Lower lobe of right lung (tissue), 2 donors: ENCODE data around the gene AJAP1. TPM values are rescaled to one million over a fixed set of nuclear protein-coding genes. Genes with fewer than 3 reads are reported as not detected.

Source experiments
- ATAC-seq, 2 donors: fragments of 200-7000 bp; cut with Tn5 transposase; one replicate each; pipeline ENCODE4 v1.9.1; 2020 to 2022; ENCODE audit warnings: mild to moderate bottlenecking in 2 of 2, moderate library complexity in 2 of 2
- DNase-seq: peaks from one replicate; pipeline ENCODE4 v3.0.0-alpha.2; 2020
- H3K27ac ChIP-seq: fragments of 200-600 bp; one replicate; pipeline ENCODE4 v1.8.0; 2022
- H3K27me3 ChIP-seq: fragments of 200-600 bp; one replicate; pipeline ENCODE4 v1.8.0; 2022; ENCODE audit warnings: low read depth
- H3K36me3 ChIP-seq: fragments of 200-600 bp; one replicate; pipeline ENCODE4 v1.8.0; 2022; ENCODE audit warnings: mild to moderate bottlenecking
- H3K4me1 ChIP-seq: fragments of 200-600 bp; one replicate; pipeline ENCODE4 v1.8.0; 2022
- H3K4me3 ChIP-seq: fragments of 200-600 bp; one replicate; pipeline ENCODE4 v1.8.0; 2022; ENCODE audit warnings: mild to moderate bottlenecking
- H3K9me3 ChIP-seq: fragments of 200-600 bp; one replicate; pipeline ENCODE4 v1.8.0; 2022
- CTCF ChIP-seq: fragments of 200-600 bp; IDR thresholded peaks from one replicate; pipeline ENCODE4 v1.8.0; 2022; ENCODE audit warnings: antibody characterized with exemption, mild to moderate bottlenecking
- intact Hi-C: fragments of 100-400 bp; cut with DNase I; formaldehyde crosslinking; loops from one replicate; pipeline ENCODE4 v1.11.0; 2022
- total RNA-seq: library from RNA; stranded (reverse); fragmentation: NEBNext Ultra II Directional; extraction: Animal tissue kit (Norgen Biotek cat#: 25700); gene quantifications from one replicate; pipeline ENCODE4 v1.2.1, GENCODE V29; 2021
- donor health status: DM: no; HTN: yes; CAD: no; lungs with severe emphysema.

AJAP1 gene
- total RNA-seq, 1 donor from 2014 or later = 0.77 TPM

GRCh38 chr1:4830707-4831106 is 176.3 kb downstream of the AJAP1 start:
- H3K9me3 ChIP-seq = no peaks in the 10 kb centered on the region
- DNase-seq (no peak), ATAC-seq (no peak)
- no peak for TF ChIP-seq CTCF
- intact Hi-C loops = no loop called here
- no peaks in the 10 kb centered on the region for H3K27me3 ChIP-seq
- no peak overlapping the region for H3K27ac ChIP-seq
- no peaks in the 10 kb centered on the region for H3K36me3 ChIP-seq
- no peak overlapping the region for H3K4me3 ChIP-seq
- no peaks in the 10 kb centered on the region for H3K4me1 ChIP-seq

GRCh38 chr1:4836574-4836973 is 182.2 kb downstream of the AJAP1 start:
- TF ChIP-seq CTCF = no peak
- H3K27ac ChIP-seq = no peak overlapping the region
- ATAC-seq = peak in 1 of 2 donors; percentile 53
- H3K36me3 ChIP-seq = no peaks in the 10 kb centered on the region
- DNase-seq = no peak
- H3K4me3 ChIP-seq = no peak overlapping the region
- no peaks in the 10 kb centered on the region for H3K27me3 ChIP-seq
- H3K4me1 ChIP-seq = no peaks in the 10 kb centered on the region
- no peaks in the 10 kb centered on the region for H3K9me3 ChIP-seq
- intact Hi-C loops = no loop called here

DNA sequence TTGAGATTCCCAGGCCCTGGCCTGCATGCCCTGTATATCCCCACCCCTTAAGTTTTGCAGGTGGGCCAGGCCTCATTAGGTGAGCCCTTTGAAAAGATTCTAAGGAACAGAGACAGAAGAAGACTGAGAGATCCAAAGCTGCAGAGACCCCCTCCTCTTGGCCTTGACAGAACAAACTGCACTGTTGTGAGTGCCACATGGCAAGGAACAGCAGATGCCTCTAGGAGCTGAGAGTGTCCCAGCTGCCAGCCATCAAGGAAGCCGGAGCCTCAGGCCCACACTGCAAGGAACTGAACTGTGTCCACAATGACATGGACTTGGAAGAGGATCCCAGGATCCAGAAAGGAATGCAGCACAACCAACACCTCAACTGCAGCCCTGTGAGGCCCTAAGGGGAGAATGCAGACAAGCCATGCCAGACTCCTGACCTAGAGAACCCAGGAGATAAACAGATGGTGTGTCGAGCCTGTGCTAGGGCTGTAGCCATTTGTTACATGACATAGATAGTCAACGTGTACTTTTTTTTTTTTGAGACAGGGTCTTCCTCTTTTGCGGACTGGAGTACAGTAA is 182.7 kb downstream of the AJAP1 start:
- no peak overlapping the region for H3K4me3 ChIP-seq
- no peaks in the 10 kb centered on the region for H3K36me3 ChIP-seq
- no peak for DNase-seq
- no peak overlapping the region for H3K27ac ChIP-seq
- no peaks in the 10 kb centered on the region for H3K27me3 ChIP-seq
- H3K4me1 ChIP-seq = no peaks in the 10 kb centered on the region
- H3K9me3 ChIP-seq = no peaks in the 10 kb centered on the region
- no peak for TF ChIP-seq CTCF
- ATAC-seq = peak in 1 of 2 donors; percentile 30
- intact Hi-C loops = no loop called here

- Histone ChIP-seq H3K27ac (no peak overlapping the region), H3K4me1 (no peaks in the 10 kb centered on the region), H3K36me3 (no peaks in the 10 kb centered on the region), H3K9me3 (no peaks in the 10 kb centered on the region), H3K4me3 (no peak overlapping the region), H3K27me3 (no peaks in the 10 kb centered on the region)
- TF ChIP-seq CTCF = no peak
- intact Hi-C loops = no loop called here
- ATAC-seq (no peak), DNase-seq (no peak)
Measured at GRCh38 chr1:4837752-4838151, 183.3 kb downstream of the AJAP1 start.

DNA sequence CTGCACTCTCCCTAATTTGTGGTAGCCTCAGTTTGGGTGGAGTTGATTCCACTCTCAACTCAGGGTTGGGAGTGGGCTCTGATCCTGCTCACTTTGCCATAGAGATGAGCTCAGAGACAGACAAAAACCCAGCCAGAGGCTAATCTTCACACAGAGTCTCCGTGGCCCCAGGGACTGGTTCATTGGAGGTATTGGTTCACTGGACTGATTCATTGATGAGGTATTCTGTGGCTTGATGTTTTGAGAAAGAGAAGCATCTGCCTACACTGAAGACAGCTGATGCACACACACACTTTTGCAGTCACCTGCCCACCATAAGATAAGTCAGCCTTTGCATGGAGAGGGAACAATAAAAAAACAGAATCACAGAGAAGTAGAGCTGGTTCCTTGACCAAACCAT is 183.8 kb downstream of the AJAP1 start:
- H3K27me3 ChIP-seq = no peaks in the 10 kb centered on the region
- no peaks in the 10 kb centered on the region for H3K4me1 ChIP-seq
- H3K4me3 ChIP-seq = no peak overlapping the region
- no peak for TF ChIP-seq CTCF
- DNase-seq (no peak), ATAC-seq (no peak)
- H3K27ac ChIP-seq = no peak overlapping the region
- intact Hi-C loops = no loop called here
- H3K36me3 ChIP-seq = no peaks in the 10 kb centered on the region
- no peaks in the 10 kb centered on the region for H3K9me3 ChIP-seq
